ACHN (cell line): Measurements from ENCODE around the gene CDK5.

Experiments
- DNase-seq: peaks from one replicate; pipeline ENCODE4 v3.0.0-alpha.2; 2015
- in situ Hi-C: cut with HindIII; loops from 2 replicates; pipeline ENCODE4 v1.10.0; 2017; ENCODE audit warnings: low sequenced_read_pairs, low pct_ligation_motif_present, low pct_unique_long_range_greater_than_20kb

CDK5 gene

DNA sequence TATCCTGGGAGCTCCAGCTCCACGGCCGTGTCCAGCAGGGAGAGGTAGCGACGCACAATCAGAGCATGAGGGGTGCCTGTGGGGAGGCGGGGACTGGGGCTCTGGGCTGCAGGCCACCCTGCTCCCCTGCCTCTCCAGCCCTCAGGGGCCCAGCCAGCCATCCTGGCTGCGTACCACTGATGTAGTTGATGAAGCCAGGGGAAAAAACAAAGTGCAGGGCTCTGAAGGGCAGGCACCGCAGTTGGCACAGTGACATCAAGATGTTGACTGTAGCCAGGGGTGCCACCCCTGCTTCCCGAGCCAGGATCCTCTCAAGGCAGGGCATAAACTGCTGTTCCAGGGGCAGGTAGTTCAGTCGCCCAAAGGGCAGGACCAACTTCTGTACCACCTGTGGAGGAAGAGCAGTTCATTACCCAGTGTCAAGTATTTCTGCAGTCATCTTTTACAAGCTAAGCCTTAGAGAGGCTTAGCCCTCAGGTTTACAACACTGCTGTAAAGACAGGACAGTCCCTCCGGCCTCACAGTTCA, 20.1 kb upstream of the CDK5 start:
- in situ Hi-C loops = no loop called here
- DNase-seq = no peak

DNA sequence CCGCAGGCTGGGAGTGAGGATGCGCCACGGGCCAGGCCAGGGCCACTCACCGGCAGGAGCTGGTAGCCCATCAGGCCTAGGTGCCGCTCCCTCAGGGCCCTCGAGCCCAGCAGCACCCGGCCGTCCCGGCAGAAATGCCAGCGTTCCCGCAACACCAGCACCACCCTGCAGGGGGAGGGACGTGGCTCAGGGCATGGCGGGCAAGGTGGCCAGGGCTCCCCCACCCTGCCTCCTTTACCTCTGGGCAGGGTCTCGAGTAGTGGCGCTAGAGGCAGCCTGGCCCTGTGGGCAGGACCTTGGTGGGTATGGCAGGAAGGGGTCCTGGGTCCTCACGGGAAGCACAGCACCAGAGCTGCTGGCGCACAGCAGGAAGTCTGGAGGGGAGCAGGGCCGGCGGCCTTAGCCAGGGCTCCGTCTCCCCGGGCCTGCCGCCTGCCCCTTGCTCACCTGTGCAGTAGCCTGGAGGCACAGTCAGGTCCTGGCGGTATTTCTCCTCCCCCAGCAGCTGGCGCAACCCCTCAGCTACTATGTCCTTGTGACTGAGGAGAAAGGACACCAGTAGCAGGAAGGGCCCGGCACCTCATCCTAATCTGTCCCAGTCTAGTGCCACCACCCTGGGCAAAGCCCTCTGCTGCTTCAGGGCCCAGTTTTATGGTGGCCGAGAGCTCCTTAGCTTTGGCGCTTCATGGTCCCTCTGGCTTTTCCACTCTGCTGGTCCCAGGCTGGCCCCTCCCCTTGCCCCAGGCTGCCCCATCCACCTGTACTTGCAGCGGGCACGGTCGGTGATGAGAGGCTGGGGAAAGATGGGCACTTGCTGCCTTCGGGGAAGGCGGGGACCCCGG, 19.4 kb upstream of the CDK5 start:
- in situ Hi-C loops = no loop called here
- peak; percentile 58 for DNase-seq

DNA sequence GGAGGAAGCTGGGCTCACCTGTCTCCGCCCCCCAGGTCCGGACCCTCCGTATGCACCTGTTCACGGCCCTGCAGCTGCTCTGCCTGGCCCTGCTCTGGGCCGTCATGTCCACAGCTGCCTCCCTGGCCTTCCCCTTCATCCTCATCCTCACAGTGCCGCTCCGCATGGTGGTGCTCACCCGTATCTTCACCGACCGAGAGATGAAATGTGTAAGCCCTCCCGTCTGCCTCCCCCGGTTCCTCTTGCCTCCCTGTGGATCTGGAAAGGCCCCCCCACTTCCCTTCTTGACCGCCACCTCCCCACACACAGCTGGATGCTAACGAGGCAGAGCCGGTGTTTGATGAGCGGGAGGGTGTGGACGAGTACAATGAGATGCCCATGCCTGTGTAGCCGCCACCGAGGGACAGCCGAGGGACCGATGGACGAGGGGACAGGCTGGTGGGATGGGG, 18.3 kb upstream of the CDK5 start:
- in situ Hi-C loops = no loop called here
- DNase-seq = no peak

DNA sequence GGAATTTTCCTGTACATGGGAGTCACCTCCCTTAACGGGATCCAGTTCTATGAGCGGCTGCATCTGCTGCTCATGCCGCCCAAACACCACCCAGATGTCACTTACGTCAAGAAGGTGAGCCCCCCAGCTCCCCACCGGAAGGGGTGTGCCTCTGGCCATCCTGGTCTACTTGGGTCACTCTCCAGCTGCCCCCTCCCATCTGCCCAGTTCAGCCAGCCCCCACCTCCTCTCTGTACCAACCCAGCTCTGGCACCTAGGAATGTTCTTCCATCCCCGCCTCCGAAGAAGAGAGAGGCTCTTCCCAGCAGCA, 17.9 kb upstream of the CDK5 start:
- in situ Hi-C loops = no loop called here
- no peak for DNase-seq

DNA sequence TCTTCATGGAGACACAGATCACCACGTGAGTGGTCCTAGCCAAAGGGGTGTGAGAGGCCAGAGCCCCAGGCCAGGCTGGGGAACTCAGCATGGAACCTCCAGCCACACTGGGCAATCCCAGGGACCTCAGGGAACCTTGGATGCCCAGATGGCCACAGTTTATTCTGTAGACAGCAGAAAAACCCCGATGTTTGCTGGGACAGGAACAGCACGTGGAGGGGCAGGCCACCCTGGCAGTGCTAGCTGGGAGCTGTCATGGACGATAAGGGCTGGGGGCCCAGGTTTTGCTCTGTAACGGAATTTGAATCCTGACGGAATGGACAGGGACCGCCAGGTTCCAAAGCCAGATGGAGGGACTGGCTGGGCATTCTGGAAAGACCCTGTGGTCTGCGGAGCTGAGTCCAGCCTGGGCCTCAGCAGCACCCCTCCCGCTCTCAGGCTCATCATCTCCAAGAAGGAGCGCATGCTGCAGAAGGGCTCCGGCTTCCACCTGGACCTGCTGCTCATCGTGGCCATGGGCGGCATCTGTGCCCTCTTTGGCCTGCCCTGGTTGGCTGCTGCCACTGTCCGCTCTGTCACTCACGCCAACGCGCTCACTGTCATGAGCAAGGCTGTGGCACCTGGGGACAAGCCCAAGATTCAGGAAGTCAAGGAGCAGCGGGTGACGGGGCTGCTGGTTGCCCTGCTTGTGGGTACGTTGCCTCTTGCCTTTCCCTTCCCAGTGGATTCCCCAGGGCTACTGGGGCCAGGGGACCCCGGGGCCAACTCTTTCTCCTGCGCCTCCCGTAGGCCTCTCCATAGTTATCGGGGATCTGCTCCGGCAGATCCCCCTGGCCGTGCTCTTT, 17.3 kb upstream of the CDK5 start:
- no peak for DNase-seq
- in situ Hi-C loops = no loop called here

DNA sequence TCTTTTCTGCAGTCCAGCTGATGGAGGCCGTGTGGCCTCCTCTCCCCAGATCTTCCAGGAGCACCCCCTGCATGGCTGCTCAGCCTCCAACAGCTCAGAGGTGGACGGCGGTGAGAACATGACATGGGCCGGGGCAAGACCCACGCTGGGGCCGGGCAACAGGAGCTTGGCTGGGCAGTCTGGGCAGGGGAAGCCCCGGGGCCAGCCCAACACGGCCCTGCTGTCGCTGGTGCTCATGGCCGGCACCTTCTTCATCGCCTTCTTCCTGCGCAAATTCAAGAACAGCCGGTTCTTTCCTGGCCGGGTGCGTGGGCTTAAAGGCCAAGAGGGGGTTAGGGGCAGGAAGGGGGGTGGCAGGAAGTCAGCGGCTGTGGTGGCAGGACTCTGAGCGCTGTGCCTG, 16.3 kb upstream of the CDK5 start:
- DNase-seq = no peak
- in situ Hi-C loops = no loop called here

DNA sequence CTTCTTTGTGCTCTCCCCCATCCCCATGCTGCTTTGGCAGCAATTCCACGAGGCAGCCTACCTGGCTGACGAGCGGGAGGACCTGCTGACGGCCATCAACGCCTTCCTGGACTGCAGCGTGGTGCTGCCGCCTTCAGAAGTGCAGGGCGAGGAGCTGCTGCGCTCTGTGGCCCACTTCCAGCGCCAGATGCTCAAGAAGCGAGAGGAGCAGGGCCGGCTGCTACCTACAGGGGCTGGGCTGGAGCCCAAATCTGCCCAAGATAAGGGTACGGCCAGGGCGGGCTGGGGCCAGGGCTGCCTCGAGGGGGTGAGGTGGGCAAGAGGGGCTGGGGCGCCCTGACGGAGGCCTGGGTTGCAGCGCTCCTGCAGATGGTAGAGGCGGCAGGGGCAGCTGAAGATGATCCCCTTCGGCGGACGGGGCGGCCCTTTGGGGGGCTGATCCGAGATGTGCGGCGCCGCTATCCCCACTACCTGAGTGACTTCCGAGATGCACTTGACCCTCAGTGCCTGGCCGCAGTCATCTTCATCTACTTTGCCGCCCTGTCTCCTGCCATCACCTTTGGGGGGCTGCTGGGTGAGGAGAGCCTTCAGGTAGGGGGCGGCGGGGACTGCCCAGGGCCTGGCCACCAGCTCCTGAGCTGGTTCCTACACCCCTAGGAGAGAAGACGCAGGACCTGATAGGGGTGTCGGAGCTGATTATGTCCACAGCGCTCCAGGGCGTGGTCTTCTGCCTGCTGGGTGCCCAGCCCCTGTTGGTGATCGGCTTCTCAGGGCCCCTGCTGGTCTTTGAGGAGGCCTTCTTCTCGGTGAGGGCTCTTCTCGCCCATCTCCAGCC, 13.6 kb upstream of the CDK5 start:
- in situ Hi-C loops = no loop called here

DNA sequence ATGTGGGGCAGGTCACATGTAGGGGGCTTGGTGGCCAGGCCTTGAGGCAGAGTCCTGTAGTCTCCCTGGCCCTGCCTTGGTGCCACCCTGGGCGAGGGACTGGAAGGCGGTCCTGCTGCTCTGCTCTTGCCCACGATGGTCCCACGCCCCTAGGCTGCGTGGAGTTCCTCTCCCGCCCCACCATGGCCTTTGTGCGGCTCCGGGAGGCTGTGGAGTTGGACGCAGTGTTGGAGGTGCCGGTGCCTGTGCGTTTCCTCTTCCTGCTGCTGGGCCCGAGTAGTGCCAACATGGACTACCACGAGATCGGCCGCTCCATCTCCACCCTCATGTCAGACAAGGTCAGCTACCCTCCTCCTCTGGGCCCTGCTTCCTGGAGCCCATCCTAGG, 12.9 kb upstream of the CDK5 start:
- in situ Hi-C loops = no loop called here

More for the DNA sequence above, 13.6 kb upstream of the CDK5 start:
- DNase-seq = no peak

DNA sequence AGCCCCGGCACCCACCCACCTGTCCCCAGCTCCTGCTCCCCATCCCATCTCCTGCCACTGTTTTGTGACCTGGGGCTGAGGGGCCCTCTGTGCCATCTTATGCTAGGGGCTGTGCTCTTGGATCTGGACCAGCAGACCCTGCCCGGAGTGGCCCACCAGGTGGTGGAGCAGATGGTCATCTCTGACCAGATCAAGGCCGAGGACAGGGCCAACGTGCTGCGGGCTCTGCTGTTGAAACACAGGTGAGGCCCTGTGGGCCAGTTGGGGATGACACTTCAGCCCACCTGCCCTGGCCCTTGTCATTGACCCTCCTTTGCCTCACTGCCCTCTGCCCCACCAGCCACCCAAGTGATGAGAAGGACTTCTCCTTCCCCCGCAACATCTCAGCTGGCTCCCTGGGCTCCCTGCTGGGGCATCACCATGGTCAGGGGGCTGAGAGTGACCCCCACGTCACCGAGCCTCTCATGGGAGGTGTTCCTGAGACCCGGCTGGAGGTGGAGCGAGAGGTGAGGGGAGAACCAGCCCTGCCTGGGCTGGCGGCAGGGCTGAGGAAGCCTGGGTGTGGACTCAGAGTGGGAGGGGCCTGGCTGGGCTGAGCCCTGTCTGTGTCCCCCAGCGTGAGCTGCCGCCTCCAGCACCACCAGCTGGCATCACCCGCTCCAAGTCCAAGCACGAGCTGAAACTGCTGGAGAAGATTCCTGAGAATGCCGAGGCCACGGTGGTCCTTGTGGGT, 12.3 kb upstream of the CDK5 start:
- no peak for DNase-seq
- in situ Hi-C loops = no loop called here

More for the DNA sequence above, 12.9 kb upstream of the CDK5 start:
- DNase-seq = no peak

DNA sequence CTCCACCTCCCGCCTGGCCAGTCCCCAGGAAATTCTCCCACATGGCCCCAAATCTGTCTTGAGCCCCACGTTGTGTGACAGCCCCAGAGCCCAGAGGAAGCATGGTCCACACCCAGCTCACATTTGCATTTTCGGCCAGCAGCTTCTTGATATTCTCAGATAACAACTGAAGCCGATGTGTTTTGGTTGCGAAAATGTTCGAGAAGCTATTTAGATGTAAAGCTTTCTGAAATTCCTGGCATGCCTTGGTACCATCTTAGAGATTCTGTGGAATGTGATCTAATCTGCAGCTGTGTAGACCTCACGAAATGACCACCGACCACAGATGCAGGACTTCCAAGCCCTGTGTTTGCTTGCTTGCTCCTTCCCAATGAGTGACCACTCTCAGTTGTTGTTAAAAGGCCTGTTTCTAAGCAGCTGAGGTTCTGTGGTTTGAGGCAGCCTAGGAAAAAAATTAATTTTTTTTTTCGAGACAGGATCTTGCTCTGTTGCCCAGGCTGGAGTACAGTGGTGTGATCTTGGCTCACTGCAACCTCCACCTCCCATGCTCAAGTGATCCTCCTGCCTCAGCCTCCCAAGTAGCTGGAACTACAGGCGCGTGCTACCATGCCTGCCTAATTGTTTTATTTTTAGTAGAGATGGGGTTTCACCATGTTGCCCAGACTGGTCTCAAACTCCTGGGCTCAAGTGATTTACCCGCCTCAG, 10.5 kb upstream of the CDK5 start:
- in situ Hi-C loops = no loop called here
- peak; percentile 35 for DNase-seq

DNA sequence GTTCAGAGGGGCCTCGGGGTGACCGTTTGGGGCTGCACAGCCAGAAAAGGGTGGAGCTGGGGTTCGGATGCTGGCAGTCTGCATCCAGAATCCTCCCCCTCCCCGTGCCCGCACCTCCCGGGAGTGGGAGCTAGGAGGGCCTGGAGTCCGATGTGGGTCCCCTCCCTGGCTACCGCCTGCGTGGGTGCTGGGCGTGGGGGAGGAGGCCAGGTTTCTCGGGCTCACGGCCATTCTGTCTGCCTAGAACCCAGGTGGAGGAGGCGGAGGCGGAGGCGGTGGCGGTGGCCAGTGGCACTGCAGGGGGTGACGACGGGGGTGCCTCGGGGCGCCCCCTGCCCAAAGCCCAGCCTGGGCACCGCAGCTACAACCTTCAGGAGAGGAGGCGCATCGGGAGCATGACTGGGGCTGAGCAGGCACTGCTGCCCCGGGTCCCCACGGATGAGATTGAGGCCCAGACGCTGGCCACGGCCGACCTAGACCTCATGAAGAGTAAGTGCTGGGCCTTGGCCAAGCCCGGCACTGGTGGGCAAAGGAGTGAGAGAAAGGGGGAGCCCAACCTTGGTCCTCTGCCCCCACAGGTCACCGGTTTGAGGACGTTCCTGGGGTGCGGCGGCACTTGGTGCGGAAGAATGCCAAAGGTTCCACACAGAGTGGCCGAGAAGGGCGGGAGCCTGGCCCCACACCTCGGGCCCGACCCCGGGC, 8.7 kb upstream of the CDK5 start:
- no peak for DNase-seq
- in situ Hi-C loops = no loop called here

DNA sequence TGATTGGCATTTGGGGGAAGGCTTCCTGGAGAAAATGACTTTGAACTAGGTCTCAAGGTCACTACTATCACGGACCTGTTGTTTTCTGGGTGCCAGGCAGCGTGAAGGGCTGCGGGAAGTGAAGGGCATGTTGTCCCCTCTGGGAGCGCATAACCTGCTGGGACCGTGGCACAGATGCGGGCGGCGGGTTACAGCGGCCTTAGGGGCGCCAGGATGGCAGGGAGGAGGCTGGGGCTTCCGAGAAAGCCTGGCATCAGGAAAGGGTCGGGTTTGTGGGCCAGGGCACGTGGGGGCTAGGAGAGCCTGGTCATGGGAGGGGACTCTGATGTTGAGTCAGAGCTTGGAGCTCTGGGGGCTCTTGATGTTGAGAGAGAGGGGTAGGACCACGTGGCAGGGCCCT, 7.8 kb upstream of the CDK5 start:
- in situ Hi-C loops = no loop called here
- no peak for DNase-seq

DNA sequence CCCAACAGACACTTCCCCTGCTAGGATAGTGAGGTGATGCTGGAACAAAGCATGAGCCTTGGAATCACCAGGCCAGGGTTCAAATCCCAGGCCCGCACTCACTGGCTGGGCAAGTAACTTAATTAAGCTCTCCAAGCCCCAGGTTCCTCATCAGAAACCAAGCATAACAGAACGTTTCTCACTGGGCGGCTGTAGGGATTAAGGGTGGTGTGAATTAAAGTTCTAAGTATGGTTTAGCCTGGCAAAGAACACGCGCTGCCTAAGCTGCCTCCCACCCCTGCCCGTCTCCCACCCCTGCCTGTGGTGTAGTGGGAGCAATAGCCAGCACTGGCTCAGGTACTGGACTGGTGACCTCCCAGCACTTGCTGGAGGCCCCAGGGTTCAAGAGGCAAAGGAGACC, 7.3 kb upstream of the CDK5 start:
- in situ Hi-C loops = no loop called here

DNA sequence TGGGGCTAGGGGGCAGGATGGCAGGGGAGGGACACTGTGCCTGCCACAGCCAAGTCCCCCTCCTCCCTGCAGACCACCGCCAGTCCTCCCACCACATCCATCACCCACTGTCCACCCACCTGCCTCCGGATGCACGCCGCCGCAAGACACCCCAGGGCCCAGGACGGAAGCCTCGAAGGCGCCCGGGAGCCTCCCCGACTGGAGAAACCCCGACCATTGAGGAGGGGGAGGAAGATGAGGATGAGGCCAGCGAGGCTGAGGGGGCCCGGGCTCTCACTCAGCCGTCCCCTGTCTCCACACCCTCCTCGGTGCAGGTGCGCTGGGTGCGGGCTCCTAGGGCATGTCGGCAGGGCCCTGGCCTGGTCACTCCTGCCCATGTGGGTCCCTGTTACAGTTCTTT, 6.8 kb upstream of the CDK5 start:
- in situ Hi-C loops = no loop called here

More for the DNA sequence above, 7.3 kb upstream of the CDK5 start:
- no peak for DNase-seq

DNA sequence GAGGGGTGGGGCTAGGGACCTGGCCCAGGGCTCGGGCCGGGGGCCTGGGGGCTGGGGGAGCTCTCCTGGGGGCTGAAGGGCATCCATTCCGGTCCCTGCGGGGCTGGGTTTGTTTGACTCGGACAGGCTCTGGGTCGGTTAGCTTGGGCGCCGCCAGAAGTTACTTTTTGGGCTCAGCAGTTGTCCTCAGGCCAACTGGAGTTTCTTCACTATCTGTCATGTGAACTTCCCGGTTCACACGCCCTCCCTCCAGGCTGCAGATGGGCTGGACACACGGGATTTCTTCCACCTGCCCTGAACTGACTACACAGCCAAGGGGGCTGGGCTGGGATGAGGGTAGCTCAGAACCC, 5.5 kb upstream of the CDK5 start:
- DNase-seq = no peak
- in situ Hi-C loops = no loop called here

More for the DNA sequence above, 6.8 kb upstream of the CDK5 start:
- DNase-seq = no peak

DNA sequence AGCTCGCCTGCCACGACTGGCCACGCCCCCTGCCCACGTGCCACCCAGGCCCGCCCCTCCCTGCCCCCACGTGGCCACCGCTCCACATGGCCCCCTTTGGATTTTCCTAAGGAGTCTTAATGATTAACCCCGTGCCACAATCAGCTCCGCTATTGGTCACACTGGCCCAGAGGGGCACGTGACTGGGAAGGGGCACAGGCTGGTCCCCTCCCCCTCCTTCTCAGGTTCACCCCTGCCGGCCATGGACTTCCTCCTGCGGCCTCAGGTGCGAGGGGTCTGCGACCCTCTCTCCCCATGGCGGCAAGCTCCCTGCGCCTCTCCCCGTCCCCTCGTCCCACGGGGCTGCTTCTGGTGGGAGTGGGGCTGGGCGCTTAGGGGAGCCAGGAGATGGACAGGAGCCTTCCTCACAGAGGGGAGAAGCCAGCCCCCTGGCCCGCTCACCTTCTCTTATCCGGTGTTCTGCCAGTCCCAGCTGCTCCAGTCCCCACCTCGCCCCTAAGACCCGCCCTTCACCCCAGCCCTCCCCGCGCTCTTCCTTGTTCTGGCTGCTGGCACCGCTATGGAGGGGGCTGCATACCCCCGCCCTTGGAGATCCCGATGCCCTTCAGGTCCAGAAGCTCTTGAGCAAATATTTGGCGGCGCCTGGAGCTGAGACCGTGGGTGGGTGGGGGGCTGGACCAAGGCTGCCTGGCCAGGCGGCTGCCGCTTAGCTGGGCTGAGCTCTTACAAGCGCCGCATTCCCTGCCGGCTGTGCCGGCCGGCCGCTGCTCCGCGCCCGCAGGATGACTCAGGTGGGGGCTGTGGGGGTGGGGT, 4.9 kb upstream of the CDK5 start:
- in situ Hi-C loops = no loop called here
- DNase-seq = peak; percentile 93

DNA sequence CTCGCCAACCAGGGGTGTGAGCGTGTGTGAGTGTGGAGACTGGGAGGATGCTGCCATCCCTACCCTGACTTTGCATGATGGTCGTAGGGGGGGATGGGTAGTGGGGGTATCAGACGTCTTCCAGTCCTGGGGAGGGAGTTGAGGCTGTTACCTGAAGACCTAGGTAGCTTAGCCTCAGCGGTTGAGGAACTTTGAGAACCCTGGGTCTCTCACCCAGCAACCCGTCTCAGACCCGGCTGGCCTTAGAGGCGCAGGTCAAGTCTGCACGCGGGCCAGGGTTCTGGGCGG, 4.4 kb upstream of the CDK5 start:
- in situ Hi-C loops = no loop called here
- no peak for DNase-seq
